ENCODE data around the gene NCK2.

NCK2 gene

GRCh38 chr2:105928086-105928485 is 183.4 kb downstream of the NCK2 start:
- H3K27ac Mint-ChIP-seq, result no peak overlapping the region
- H3K27me3 Mint-ChIP-seq, result no peaks in the 10 kb centered on the region
- no peak for ATAC-seq
- H3K9me3 Mint-ChIP-seq, result no peaks in the 10 kb centered on the region
- peaks cover 4% of the 10 kb centered on the region for H3K36me3 Mint-ChIP-seq
- no peaks in the 10 kb centered on the region for H3K4me1 Mint-ChIP-seq
- H3K4me3 Mint-ChIP-seq, result no peak overlapping the region

DNA sequence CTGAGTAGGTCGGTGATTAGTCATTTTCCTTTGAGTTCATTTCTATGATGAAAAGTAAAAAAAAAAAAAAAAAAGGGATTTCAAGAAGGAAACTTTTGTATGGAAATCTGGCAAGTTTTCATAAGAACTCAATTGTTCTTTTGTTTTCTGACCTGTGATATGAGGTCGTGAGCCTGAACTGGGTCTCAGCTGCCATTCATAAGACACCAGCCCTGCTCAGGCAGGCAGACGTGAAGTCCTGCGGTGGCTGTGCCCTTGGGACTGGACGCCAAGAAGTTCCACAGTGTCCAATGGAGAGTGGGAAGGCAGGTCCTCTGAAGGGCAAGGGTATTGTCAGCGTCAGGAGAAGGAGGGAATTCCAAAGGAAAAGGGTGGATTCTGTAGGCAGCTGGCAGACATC is 183.9 kb downstream of the NCK2 start:
- no peaks in the 10 kb centered on the region for H3K4me1 Mint-ChIP-seq
- H3K4me3 Mint-ChIP-seq, result no peak overlapping the region
- peaks cover 4% of the 10 kb centered on the region for H3K36me3 Mint-ChIP-seq
- H3K27ac Mint-ChIP-seq, result no peak overlapping the region
- no peaks in the 10 kb centered on the region for H3K9me3 Mint-ChIP-seq
- no peaks in the 10 kb centered on the region for H3K27me3 Mint-ChIP-seq
- ATAC-seq, result no peak

DNA sequence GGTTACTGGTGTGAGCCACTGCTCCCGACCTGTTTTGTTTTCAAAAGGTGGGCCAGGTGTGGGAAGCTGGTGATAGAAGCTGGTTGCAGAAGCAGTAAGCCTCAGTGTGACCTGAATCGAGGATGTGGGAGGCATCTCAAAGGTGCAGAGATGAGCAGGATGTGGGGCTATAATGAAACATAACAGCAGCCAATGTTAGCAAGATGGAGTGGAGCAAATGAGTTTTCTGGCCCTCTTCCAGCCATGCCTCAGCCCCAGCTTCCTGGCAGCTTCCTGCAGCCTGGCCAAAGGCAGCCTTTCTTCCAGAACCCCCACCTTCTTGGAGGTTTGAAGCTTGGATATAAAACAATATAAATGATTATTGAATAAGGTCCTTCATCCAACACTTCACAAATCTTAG is 184.8 kb downstream of the NCK2 start:
- Mint-ChIP-seq H3K4me3 (no peak overlapping the region), H3K36me3 (peaks cover 4% of the 10 kb centered on the region), H3K4me1 (no peaks in the 10 kb centered on the region), H3K27ac (no peak overlapping the region), H3K9me3 (peaks cover 3% of the 10 kb centered on the region), H3K27me3 (no peaks in the 10 kb centered on the region)
- ATAC-seq, result no peak

DNA sequence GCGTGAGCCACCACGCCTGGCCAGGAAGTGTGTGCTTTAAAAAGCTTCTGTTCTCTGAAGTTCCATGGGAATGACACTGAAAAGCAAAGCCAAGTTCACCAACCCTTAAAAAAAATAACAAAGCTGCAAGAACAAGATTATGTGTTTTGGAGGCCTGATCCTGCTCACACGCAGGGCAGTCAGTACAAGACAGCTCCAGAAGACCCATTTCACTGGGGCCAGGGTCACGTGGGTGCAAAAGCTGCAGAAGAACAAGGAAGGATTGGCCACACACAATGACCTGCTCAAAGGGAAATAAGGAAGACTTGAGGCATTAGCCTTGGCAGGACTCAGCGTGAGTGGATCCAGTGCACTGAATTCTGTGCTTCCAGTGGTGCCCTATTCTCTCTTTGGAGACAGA is 187.9 kb downstream of the NCK2 start:
- Mint-ChIP-seq H3K4me3 (no peak overlapping the region), H3K27ac (no peak overlapping the region), H3K36me3 (peaks cover 4% of the 10 kb centered on the region), H3K4me1 (no peaks in the 10 kb centered on the region), H3K27me3 (no peaks in the 10 kb centered on the region), H3K9me3 (peaks cover 3% of the 10 kb centered on the region)
- no peak for ATAC-seq

GRCh38 chr2:105933906-105934305 is 189.2 kb downstream of the NCK2 start:
- no peak overlapping the region for H3K27ac Mint-ChIP-seq

GRCh38 chr2:105934467-105934866 is 189.8 kb downstream of the NCK2 start:
- no peaks in the 10 kb centered on the region for H3K4me1 Mint-ChIP-seq
- no peak for ATAC-seq
- H3K4me3 Mint-ChIP-seq, result no peak overlapping the region
- H3K36me3 Mint-ChIP-seq, result peaks cover 4% of the 10 kb centered on the region
- peaks cover 5% of the 10 kb centered on the region for H3K9me3 Mint-ChIP-seq
- H3K27ac Mint-ChIP-seq, result no peak overlapping the region
- H3K27me3 Mint-ChIP-seq, result no peaks in the 10 kb centered on the region

More at GRCh38 chr2:105933906-105934305, 189.2 kb downstream of the NCK2 start:
- ATAC-seq, result no peak
- Mint-ChIP-seq H3K36me3 (peaks cover 4% of the 10 kb centered on the region), H3K27me3 (no peaks in the 10 kb centered on the region), H3K4me1 (no peaks in the 10 kb centered on the region), H3K4me3 (no peak overlapping the region), H3K9me3 (peaks cover 3% of the 10 kb centered on the region)

GRCh38 chr2:105935063-105935462 is 190.4 kb downstream of the NCK2 start:
- no peak for ATAC-seq
- Mint-ChIP-seq H3K27ac (no peak overlapping the region), H3K4me1 (no peaks in the 10 kb centered on the region), H3K36me3 (peaks cover 4% of the 10 kb centered on the region), H3K27me3 (no peaks in the 10 kb centered on the region), H3K9me3 (peaks cover 7% of the 10 kb centered on the region), H3K4me3 (no peak overlapping the region)

DNA sequence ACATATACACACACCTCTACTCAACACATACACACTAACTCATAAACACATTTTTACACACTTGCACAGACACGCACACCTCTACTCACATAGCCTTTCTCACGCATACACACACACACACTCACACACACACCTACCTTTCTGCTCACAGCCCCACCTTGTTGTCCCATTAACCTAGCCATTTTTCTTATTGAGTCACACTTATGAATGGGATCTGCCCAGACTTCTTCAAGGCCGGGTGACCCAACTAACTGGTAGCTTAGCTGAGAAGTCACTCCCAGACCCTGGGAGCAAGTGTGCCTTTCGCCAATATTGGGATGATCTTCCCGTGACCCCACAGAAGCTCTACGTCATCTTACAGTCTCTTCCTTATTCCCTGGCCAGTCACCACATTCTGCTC is 192.2 kb downstream of the NCK2 start:
- H3K9me3 Mint-ChIP-seq, result peaks cover 7% of the 10 kb centered on the region
- H3K27me3 Mint-ChIP-seq, result no peaks in the 10 kb centered on the region
- ATAC-seq, result no peak
- H3K27ac Mint-ChIP-seq, result no peak overlapping the region
- H3K36me3 Mint-ChIP-seq, result peaks cover 4% of the 10 kb centered on the region
- no peak overlapping the region for H3K4me3 Mint-ChIP-seq
- H3K4me1 Mint-ChIP-seq, result no peaks in the 10 kb centered on the region

- Mint-ChIP-seq H3K4me1 (no peaks in the 10 kb centered on the region), H3K27me3 (no peaks in the 10 kb centered on the region), H3K9me3 (peaks cover 7% of the 10 kb centered on the region), H3K4me3 (no peak overlapping the region), H3K27ac (no peak overlapping the region), H3K36me3 (peaks cover 2% of the 10 kb centered on the region)
- no peak for ATAC-seq
Measured at GRCh38 chr2:105937498-105938097, 192.9 kb downstream of the NCK2 start.
